Karpas-422 (cell line): ENCODE data around the gene TRIM46. TPM values are rescaled to one million over a fixed set of nuclear protein-coding genes. Genes with fewer than 3 reads are reported as not detected.

Experiments used
- DNase-seq: peaks from one replicate; pipeline ENCODE4 v3.0.0-alpha.2; 2015
- H2AFZ ChIP-seq: fragments of 200-600 bp; sonication (generic); 2 replicates; pipeline ENCODE4 v1.6.1; 2014; ENCODE audit warnings: antibody characterized with exemption, low read length, mixed read lengths
- H3K27ac ChIP-seq: fragments of 200-600 bp; sonication (generic); 2 replicates; pipeline ENCODE4 v1.5.1; 2014; ENCODE audit warnings: mild to moderate bottlenecking, low read length, moderate library complexity
- H3K27me3 ChIP-seq: fragments of 200-600 bp; sonication (generic); 2 replicates; pipeline ENCODE4 v1.6.1; 2014; ENCODE audit warnings: low read length, mixed read lengths
- H3K36me3 ChIP-seq: fragments of 200-600 bp; sonication (generic); 2 replicates; pipeline ENCODE4 v1.6.1; 2014; ENCODE audit warnings: low read length, mixed read lengths; ENCODE audit not compliant: insufficient read depth
- H3K4me1 ChIP-seq: fragments of 200-600 bp; sonication (generic); 2 replicates; pipeline ENCODE4 v1.6.1; 2014; ENCODE audit warnings: mild to moderate bottlenecking, low read length, mixed read lengths
- H3K4me2 ChIP-seq: fragments of 200-600 bp; sonication (generic); 2 replicates; pipeline ENCODE4 v1.6.1; 2014; ENCODE audit warnings: low read length, low read depth, mild to moderate bottlenecking; ENCODE audit not compliant: poor library complexity, severe bottlenecking
- H3K4me3 ChIP-seq: fragments of 200-600 bp; sonication (generic); 2 replicates; pipeline ENCODE4 v1.5.1; 2014; ENCODE audit warnings: mild to moderate bottlenecking, antibody characterized with exemption, low read length, mixed read lengths
- H3K79me2 ChIP-seq: fragments of 200-600 bp; sonication (generic); 2 replicates; pipeline ENCODE4 v1.6.1; 2014; ENCODE audit warnings: mild to moderate bottlenecking, low read length, mixed read lengths
- H3K9ac ChIP-seq: fragments of 200-600 bp; sonication (generic); 2 replicates; pipeline ENCODE4 v1.6.0; 2014; ENCODE audit warnings: low read length
- H3K9me2 ChIP-seq: fragments of 200-600 bp; sonication (generic), shearing (Covaris generic); replicated peaks from 2 replicates; pipeline ENCODE4 v1.6.0; 2014; ENCODE audit warnings: mild to moderate bottlenecking, low read length, moderate library complexity; ENCODE audit not compliant: insufficient read depth
- H3K9me3 ChIP-seq: fragments of 300-700, 200-600 bp; sonication (generic); 2 replicates; pipeline ENCODE4 v1.6.1; 2014; ENCODE audit warnings: low read length, mixed read lengths
- H4K20me1 ChIP-seq: fragments of 200-600 bp; sonication (generic); 2 replicates; pipeline ENCODE4 v1.6.1; 2014; ENCODE audit warnings: mild to moderate bottlenecking, antibody characterized with exemption, low read length, low read depth; ENCODE audit not compliant: insufficient read depth
- total RNA-seq: library from RNA; depleted of rRNA; stranded (reverse); fragments of >200 nt; shearing (Covaris generic); gene quantifications from 2 replicates; pipeline ENCODE4 v1.2.3, GENCODE V29; 2014; ENCODE audit warnings: low replicate concordance

Gene TRIM46
- total RNA-seq, 1 experiment from 2014 or later: 5.1 TPM

- Histone ChIP-seq H4K20me1 (no peaks in the 10 kb centered on the region), H3K36me3 (peaks cover 11% of the 10 kb centered on the region), H3K27ac (peak overlapping the region; percentile 82), H3K4me2 (peak overlapping the region; percentile 72), H2AFZ (no peak overlapping the region), H3K27me3 (no peaks in the 10 kb centered on the region), H3K9me2 (no peaks in the 10 kb centered on the region), H3K4me3 (peak overlapping the region; percentile 51), H3K9ac (peak overlapping the region; percentile 59), H3K4me1 (peaks cover 37% of the 10 kb centered on the region), H3K9me3 (no peaks in the 10 kb centered on the region), H3K79me2 (no peaks in the 10 kb centered on the region)
- no peak for DNase-seq
Observed at GRCh38 chr1:155184351-155184811, 10.7 kb downstream of the TRIM46 start.

GRCh38 chr1:155184835-155185782, 11.5 kb downstream of the TRIM46 start:
- no peaks in the 10 kb centered on the region for H3K27me3 ChIP-seq
- peak overlapping the region; percentile 59 for H3K9ac ChIP-seq
- H3K27ac ChIP-seq: peak overlapping the region; percentile 82
- no peak overlapping the region for H2AFZ ChIP-seq
- peak overlapping the region; percentile 51 for H3K4me3 ChIP-seq
- H4K20me1 ChIP-seq: no peaks in the 10 kb centered on the region
- no peaks in the 10 kb centered on the region for H3K79me2 ChIP-seq
- peak overlapping the region; percentile 72 for H3K4me2 ChIP-seq
- peak; percentile 93 for DNase-seq
- no peaks in the 10 kb centered on the region for H3K9me3 ChIP-seq
- peaks cover 5% of the 10 kb centered on the region; the same call in 1 of the 2 replicates for H3K36me3 ChIP-seq
- H3K9me2 ChIP-seq: no peaks in the 10 kb centered on the region
- peaks cover 37% of the 10 kb centered on the region for H3K4me1 ChIP-seq

- H4K20me1 ChIP-seq: no peaks in the 10 kb centered on the region
- H3K9me2 ChIP-seq: no peaks in the 10 kb centered on the region
- no peak for DNase-seq
- no peaks in the 10 kb centered on the region for H3K27me3 ChIP-seq
- no peak overlapping the region for H2AFZ ChIP-seq
- peaks cover 37% of the 10 kb centered on the region for H3K4me1 ChIP-seq
- H3K9ac ChIP-seq: peak overlapping the region; percentile 48
- peak overlapping the region; percentile 72 for H3K4me2 ChIP-seq
- H3K4me3 ChIP-seq: peak overlapping the region; percentile 51; the same call in 1 of the 2 replicates
- peak overlapping the region; percentile 82 for H3K27ac ChIP-seq
- no peaks in the 10 kb centered on the region for H3K9me3 ChIP-seq
- no peaks in the 10 kb centered on the region for H3K79me2 ChIP-seq
- peaks cover 5% of the 10 kb centered on the region; the same call in 1 of the 2 replicates for H3K36me3 ChIP-seq
Observed at GRCh38 chr1:155185783-155186066, 12.1 kb downstream of the TRIM46 start.

- H3K36me3 ChIP-seq: peaks cover 5% of the 10 kb centered on the region; the same call in 1 of the 2 replicates
- H3K79me2 ChIP-seq: no peaks in the 10 kb centered on the region
- peak; percentile 57 for DNase-seq
- H3K27ac ChIP-seq: peak overlapping the region; percentile 82
- H3K4me3 ChIP-seq: peak overlapping the region; percentile 51; the same call in 1 of the 2 replicates
- no peaks in the 10 kb centered on the region for H3K9me3 ChIP-seq
- no peaks in the 10 kb centered on the region for H4K20me1 ChIP-seq
- H3K4me1 ChIP-seq: peaks cover 37% of the 10 kb centered on the region
- no peaks in the 10 kb centered on the region for H3K27me3 ChIP-seq
- peak overlapping the region; percentile 48 for H3K9ac ChIP-seq
- H3K4me2 ChIP-seq: peak overlapping the region; percentile 72
- no peaks in the 10 kb centered on the region for H3K9me2 ChIP-seq
- no peak overlapping the region for H2AFZ ChIP-seq
Observed at GRCh38 chr1:155186067-155186793, 12.6 kb downstream of the TRIM46 start.

- no peaks in the 10 kb centered on the region for H3K9me3 ChIP-seq
- no peak overlapping the region for H3K4me2 ChIP-seq
- DNase-seq: no peak
- no peaks in the 10 kb centered on the region for H3K9me2 ChIP-seq
- no peak overlapping the region for H3K27ac ChIP-seq
- no peaks in the 10 kb centered on the region; the same call in 1 of the 2 replicates for H3K36me3 ChIP-seq
- H2AFZ ChIP-seq: no peak overlapping the region
- no peak overlapping the region for H3K9ac ChIP-seq
- peaks cover 37% of the 10 kb centered on the region for H3K4me1 ChIP-seq
- H4K20me1 ChIP-seq: no peaks in the 10 kb centered on the region
- no peaks in the 10 kb centered on the region for H3K79me2 ChIP-seq
- H3K4me3 ChIP-seq: no peak overlapping the region
- no peaks in the 10 kb centered on the region for H3K27me3 ChIP-seq
Observed at GRCh38 chr1:155186794-155187455, 13.3 kb downstream of the TRIM46 start.

- H3K4me3 ChIP-seq: no peak overlapping the region
- no peak overlapping the region for H3K27ac ChIP-seq
- no peak for DNase-seq
- H3K27me3 ChIP-seq: no peaks in the 10 kb centered on the region
- no peaks in the 10 kb centered on the region for H3K9me3 ChIP-seq
- H3K36me3 ChIP-seq: no peaks in the 10 kb centered on the region; the same call in 1 of the 2 replicates
- no peak overlapping the region for H3K9ac ChIP-seq
- H2AFZ ChIP-seq: no peak overlapping the region
- H3K4me1 ChIP-seq: peaks cover 37% of the 10 kb centered on the region
- no peaks in the 10 kb centered on the region for H3K9me2 ChIP-seq
- no peak overlapping the region for H3K4me2 ChIP-seq
- H3K79me2 ChIP-seq: no peaks in the 10 kb centered on the region
- no peaks in the 10 kb centered on the region for H4K20me1 ChIP-seq
Observed at GRCh38 chr1:155187456-155187891, 13.8 kb downstream of the TRIM46 start.

- Histone ChIP-seq H3K9me3 (no peaks in the 10 kb centered on the region), H3K36me3 (no peaks in the 10 kb centered on the region; the same call in 1 of the 2 replicates), H3K27ac (no peak overlapping the region), H3K9ac (no peak overlapping the region), H3K79me2 (no peaks in the 10 kb centered on the region), H3K27me3 (no peaks in the 10 kb centered on the region), H3K9me2 (no peaks in the 10 kb centered on the region), H2AFZ (no peak overlapping the region), H4K20me1 (no peaks in the 10 kb centered on the region), H3K4me2 (no peak overlapping the region), H3K4me1 (peaks cover 39% of the 10 kb centered on the region), H3K4me3 (no peak overlapping the region)
- DNase-seq: no peak
Observed at GRCh38 chr1:155188268-155188667, 14.6 kb downstream of the TRIM46 start.
